Ovary (tissue), 9 donors: ENCODE data around the gene SPANXN4. TPM values are rescaled to one million over a fixed set of nuclear protein-coding genes. Genes with fewer than 3 reads are reported as not detected.

Experiments used
- DNase-seq, 5 donors: peaks; one replicate each; pipeline ENCODE4 v3.0.0-alpha.2; 2019 to 2020
- H3K27ac ChIP-seq, 2 donors: fragments of 200-600 bp; one replicate each; pipeline versions ENCODE4 v1.5.1 to v1.8.0; 2019 to 2022
- H3K27me3 ChIP-seq: fragments of 200-600 bp; one replicate; pipeline ENCODE4 v1.8.0; 2022
- H3K36me3 ChIP-seq: fragments of 200-600 bp; sonication (generic); one replicate; pipeline ENCODE4 v1.5.1; 2019
- H3K4me1 ChIP-seq: one replicate; pipeline ENCODE4 v1.8.1; 2013; ENCODE audit warnings: mild to moderate bottlenecking, moderate library complexity; ENCODE audit not compliant: insufficient read depth
- H3K4me3 ChIP-seq: fragments of 200-600 bp; sonication (generic); one replicate; pipeline ENCODE4 v1.5.1; 2017
- H3K9me3 ChIP-seq, 2 donors: fragments of 200-600 bp in 1 of 2; sonication (generic) in 1 of 2; one replicate each; pipeline versions ENCODE4 v1.5.1 to v1.8.1; 2013 to 2019; ENCODE audit warnings: mild to moderate bottlenecking in 1 of 2, moderate library complexity in 1 of 2
- EP300 ChIP-seq: sonication (generic); formaldehyde crosslinking; IDR thresholded peaks from one replicate; pipeline ENCODE4 v1.6.1; 2017; ENCODE audit warnings: antibody characterized with exemption
- POLR2A ChIP-seq: fragments of 450-650 bp; IDR thresholded peaks from one replicate; pipeline ENCODE4 v1.6.1; 2017; ENCODE audit warnings: antibody characterized with exemption, mild to moderate bottlenecking, moderate library complexity
- WGBS, 3 donors: extraction: QIAGEN DNeasy Blood & Tissue Kit in 1 of 3; methylation state at CpG; one replicate each; pipeline versions ENCODE4 v1.1.5 to v1.1.7; 2013 to 2017; 5-methylcytosine and 5-hydroxymethylcytosine counted together
- intact Hi-C, 4 donors: fragments of 100-400 bp; cut with DNase I; formaldehyde crosslinking; loops; one replicate each; pipeline versions ENCODE4 v1.11.0 to v1.15.1; 2022 to 2023
- polyA plus RNA-seq, 2 donors: library from polyadenylated mRNA; stranded (reverse); fragments of 200-250 nt in 1 of 2; fragments of 350-450 nt in 1 of 2; fragmentation: Illumina TruSeq in 1 of 2; extraction: RNeasy Lipid Tissue Mini Kit (QIAGEN cat#74804) in 1 of 2; gene quantifications; one replicate each; pipeline ENCODE4 v1.2.3, GENCODE V29; 2013 to 2014
- total RNA-seq, 7 donors: library from RNA; depleted of rRNA in 2 of 7; stranded (reverse); fragments of >200 nt in 2 of 7; fragmentation: NEBNext Ultra II Directional in 3 of 7; extraction: Animal tissue kit (Norgen Biotek cat#: 25700) in 3 of 7; gene quantifications; one replicate each; pipeline versions ENCODE4 v1.1.0 to v1.2.4, GENCODE V29; 2016 to 2023
- TF ChIP-seq, protein P1 (sequence below), 3 donors: fragments of 450-650 bp in 2 of 3; fragments of 200-600 bp in 1 of 3; IDR thresholded peaks; one replicate each; pipeline versions ENCODE4 v1.5.1 to v1.8.0; 2016 to 2022; ENCODE audit warnings: antibody characterized with exemption in 3 of 3, mild to moderate bottlenecking in 1 of 3
- donor health status: DM: no; HTN: no; CAD: no; lungs with moderate emphysema.
- donor health status: DM: no; HTN: no; CAD: no.
- donor health status: Bipolar disorder and iron deficiency.
- donor health status: DM: yes; HTN: yes; CAD: no.
- donor health status: DM: no; HTN: no; CAD: no.
- donor health status: DM: yes; HTN: yes; CAD: no.

The SPANXN4 gene
- total and polyA plus RNA-seq, 9 donors = not detected

DNA sequence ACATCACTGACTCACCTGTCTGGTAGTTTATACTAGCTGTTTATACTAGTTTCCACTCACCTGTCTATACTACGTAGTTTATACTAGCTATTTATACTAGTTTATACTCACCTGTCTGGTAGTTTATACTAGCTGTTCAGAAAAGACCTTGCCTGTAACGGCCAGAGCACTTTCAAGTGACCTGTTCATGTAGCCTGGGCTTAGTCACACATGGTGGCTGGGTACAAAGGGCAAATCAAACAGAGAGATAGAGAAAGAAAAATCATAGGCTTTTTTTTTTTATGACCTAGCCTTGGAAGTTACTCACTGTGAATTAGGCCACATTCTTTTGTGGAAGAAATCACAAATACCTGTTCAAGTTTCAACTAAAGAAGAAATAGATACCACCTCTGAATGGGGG lies 30.7 kb upstream of the SPANXN4 start:
- 8 to 29% (median 28%) methylated on average over 2 of the region's 2 CpGs for WGBS, 3 donors

DNA sequence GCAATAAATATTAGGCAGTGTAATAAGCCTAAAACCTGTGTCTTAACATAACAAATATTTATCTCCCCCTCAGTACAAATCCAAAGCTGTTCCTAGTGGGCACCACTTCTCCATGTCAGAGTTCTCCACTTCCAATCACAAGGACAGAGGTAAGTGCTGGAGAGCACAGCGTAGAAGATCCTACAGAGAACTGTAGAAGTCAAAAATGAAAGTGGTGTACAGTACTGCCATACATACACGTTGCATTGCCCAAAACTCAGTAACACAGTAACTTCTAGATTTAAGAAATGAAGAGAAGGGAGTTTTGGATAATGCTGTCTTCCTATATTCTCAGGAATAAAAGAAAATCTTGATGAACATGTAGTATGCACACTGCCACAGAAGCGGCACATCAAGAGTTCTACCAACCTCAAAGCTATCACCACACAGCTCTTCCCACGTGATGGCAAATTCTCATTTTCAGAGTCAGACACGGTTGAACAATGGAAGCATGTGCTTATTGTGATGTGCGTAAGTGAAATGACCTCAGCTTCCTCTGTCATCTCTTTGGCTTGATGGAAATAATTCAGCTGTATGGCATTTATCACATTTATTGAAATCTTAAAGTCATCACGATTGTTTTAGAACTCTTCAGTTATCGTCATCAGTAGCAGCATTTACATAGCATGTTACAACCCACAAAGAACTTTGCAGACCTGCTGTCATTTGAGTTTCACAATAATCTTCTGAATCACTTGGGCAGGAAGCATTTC lies 27.1 kb upstream of the SPANXN4 start:
- intact Hi-C loops = no loop called here
- Histone ChIP-seq H3K4me1 (no peaks in the 10 kb centered on the region), H3K9me3 (no peaks in the 10 kb centered on the region), H3K27ac (no peak overlapping the region), H3K36me3 (no peaks in the 10 kb centered on the region), H3K27me3 (no peaks in the 10 kb centered on the region), H3K4me3 (no peak overlapping the region)
- DNase-seq = no peak
- no peak for TF ChIP-seq EP300
- no peak for TF ChIP-seq POLR2A
- TF ChIP-seq, protein P1, sequence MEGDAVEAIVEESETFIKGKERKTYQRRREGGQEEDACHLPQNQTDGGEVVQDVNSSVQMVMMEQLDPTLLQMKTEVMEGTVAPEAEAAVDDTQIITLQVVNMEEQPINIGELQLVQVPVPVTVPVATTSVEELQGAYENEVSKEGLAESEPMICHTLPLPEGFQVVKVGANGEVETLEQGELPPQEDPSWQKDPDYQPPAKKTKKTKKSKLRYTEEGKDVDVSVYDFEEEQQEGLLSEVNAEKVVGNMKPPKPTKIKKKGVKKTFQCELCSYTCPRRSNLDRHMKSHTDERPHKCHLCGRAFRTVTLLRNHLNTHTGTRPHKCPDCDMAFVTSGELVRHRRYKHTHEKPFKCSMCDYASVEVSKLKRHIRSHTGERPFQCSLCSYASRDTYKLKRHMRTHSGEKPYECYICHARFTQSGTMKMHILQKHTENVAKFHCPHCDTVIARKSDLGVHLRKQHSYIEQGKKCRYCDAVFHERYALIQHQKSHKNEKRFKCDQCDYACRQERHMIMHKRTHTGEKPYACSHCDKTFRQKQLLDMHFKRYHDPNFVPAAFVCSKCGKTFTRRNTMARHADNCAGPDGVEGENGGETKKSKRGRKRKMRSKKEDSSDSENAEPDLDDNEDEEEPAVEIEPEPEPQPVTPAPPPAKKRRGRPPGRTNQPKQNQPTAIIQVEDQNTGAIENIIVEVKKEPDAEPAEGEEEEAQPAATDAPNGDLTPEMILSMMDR (IDR thresholded peaks at IDR 0.05) = no peak
- WGBS, 3 donors = 61 to 72% (median 69%) methylated on average over 8 of the region's 8 CpGs

More for the DNA sequence above, 30.7 kb upstream of the SPANXN4 start:
- Histone ChIP-seq H3K27ac (no peak overlapping the region), H3K4me1 (no peaks in the 10 kb centered on the region), H3K36me3 (no peaks in the 10 kb centered on the region), H3K9me3 (no peaks in the 10 kb centered on the region), H3K4me3 (no peak overlapping the region), H3K27me3 (no peaks in the 10 kb centered on the region)
- TF ChIP-seq EP300 (no peak), POLR2A (no peak)
- TF ChIP-seq, protein P1 (IDR thresholded peaks at IDR 0.05) = no peak
- DNase-seq = no peak
- intact Hi-C loops = no loop called here

DNA sequence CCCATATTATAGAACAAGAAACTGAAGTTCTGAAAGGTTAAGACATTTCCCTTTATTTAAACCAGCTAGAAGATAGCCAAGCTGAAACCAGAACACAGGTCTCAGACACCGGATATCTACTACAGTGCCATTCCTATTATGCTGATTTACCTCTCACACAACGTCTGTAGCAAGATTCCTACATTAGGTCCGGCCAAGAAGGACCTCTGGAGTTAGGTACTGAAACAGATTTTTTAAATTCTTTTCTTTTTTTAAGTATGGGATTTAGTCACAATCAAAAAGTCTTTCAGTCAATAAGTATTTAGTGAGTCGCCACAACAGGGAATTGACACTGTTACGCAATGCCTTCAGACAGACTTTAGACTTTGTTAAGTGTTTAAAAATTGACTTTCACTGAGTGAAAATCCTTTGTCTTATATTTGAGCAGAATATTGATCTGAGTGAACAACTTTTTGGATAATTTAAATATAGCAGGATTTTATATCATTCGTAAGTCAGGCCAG lies 26.5 kb upstream of the SPANXN4 start:
- WGBS, 3 donors = 70 to 77% (median 73%) methylated on average over 6 of the region's 6 CpGs
- intact Hi-C loops = no loop called here

DNA sequence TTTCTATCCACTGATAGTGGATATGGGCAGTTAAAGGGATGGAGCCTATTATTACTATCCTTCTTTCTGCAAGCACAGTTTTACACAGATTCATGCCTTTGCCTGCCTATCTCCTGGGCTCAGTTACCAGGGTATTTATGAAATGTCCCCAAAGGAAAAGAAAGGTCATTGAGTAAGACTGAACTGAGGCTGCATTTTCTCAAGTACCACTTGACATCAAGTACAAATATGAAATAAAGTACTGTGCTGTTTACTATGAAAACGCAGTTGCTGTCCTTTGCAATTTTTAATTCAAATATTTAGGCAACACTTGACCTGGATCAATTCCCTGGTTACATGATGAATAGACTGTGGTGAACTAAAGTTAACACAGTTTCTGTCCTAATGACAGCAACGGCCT lies 23.5 kb upstream of the SPANXN4 start:
- Histone ChIP-seq H3K4me1 (no peaks in the 10 kb centered on the region), H3K9me3 (no peaks in the 10 kb centered on the region), H3K4me3 (no peak overlapping the region), H3K27ac (no peak overlapping the region), H3K36me3 (no peaks in the 10 kb centered on the region), H3K27me3 (no peaks in the 10 kb centered on the region)
- intact Hi-C loops = no loop called here
- TF ChIP-seq, protein P1 (IDR thresholded peaks at IDR 0.05) = no peak
- TF ChIP-seq POLR2A = no peak
- DNase-seq = no peak
- 63 to 70% (median 69%) methylated on average over 2 of the region's 2 CpGs for WGBS, 3 donors

More for the DNA sequence above, 26.5 kb upstream of the SPANXN4 start:
- no peak for DNase-seq
- H3K4me3 ChIP-seq = no peak overlapping the region
- no peaks in the 10 kb centered on the region for H3K4me1 ChIP-seq
- no peaks in the 10 kb centered on the region for H3K36me3 ChIP-seq
- H3K27ac ChIP-seq = no peak overlapping the region
- H3K27me3 ChIP-seq = no peaks in the 10 kb centered on the region
- TF ChIP-seq EP300 (no peak), POLR2A (no peak)
- TF ChIP-seq, protein P1 (IDR thresholded peaks at IDR 0.05) = no peak
- no peaks in the 10 kb centered on the region for H3K9me3 ChIP-seq
